Spleen (tissue), 7 donors: Measurements from ENCODE around the gene MKRN2.

Experiments used
- POLR2A ChIP-seq, 3 donors: fragments of 450-650 bp; IDR thresholded peaks; one replicate each; pipeline ENCODE4 v1.5.1; 2017; ENCODE audit warnings: antibody characterized with exemption in 3 of 3, mild to moderate bottlenecking in 1 of 3
- POLR2AphosphoS5 ChIP-seq, 3 donors: sonication (generic); formaldehyde crosslinking; IDR thresholded peaks; one replicate each; pipeline ENCODE4 v1.5.1; 2017; ENCODE audit warnings: antibody characterized with exemption in 3 of 3
- TF ChIP-seq, protein P1 (sequence below), 11 experiments: fragments of 200-600 bp in 7 of 11; fragments of 450-650 bp in 4 of 11; sonication (generic) in 4 of 11; IDR thresholded peaks in 8 of 11; conservative IDR thresholded peaks in 3 of 11; 1 replicate in 7 of 11; 2 replicates in 4 of 11; pipeline versions ENCODE4 v1.4.0 to v1.8.0; 2016 to 2021; ENCODE audit warnings: antibody characterized with exemption in 11 of 11, inconsistent platforms in 4 of 11, mild to moderate bottlenecking in 1 of 11
- donor health status: DM: no; HTN: no; CAD: no; lungs with moderate emphysema.
- donor health status: DM: no; HTN: no; CAD: no.
- donor health status: DM: no; HTN: no; CAD: no.

DNA sequence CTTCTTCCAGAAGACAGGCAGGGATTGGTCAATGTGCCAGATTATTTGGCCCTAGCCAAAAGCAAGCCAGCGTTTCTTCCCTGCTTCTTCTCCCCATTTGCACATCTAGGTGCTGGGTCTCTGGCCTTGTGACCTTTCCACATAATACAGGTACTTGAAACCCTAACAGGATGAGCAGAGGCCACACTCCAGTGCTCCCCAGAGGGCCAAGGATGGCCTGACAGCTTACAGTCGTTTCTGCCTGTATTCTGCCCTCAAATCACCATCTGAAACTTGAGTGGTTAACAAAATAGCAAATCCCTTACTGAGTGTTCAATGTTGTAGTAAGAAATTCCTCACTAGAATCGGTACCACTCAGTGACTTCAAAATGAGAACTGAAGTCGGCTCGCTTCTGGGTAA, 29.1 kb downstream of the MKRN2 start:
- TF ChIP-seq POLR2AphosphoS5 (IDR thresholded peaks at IDR 0.05) (no peak), POLR2A (IDR thresholded peaks at IDR 0.05) (no peak)
- TF ChIP-seq, protein P1, sequence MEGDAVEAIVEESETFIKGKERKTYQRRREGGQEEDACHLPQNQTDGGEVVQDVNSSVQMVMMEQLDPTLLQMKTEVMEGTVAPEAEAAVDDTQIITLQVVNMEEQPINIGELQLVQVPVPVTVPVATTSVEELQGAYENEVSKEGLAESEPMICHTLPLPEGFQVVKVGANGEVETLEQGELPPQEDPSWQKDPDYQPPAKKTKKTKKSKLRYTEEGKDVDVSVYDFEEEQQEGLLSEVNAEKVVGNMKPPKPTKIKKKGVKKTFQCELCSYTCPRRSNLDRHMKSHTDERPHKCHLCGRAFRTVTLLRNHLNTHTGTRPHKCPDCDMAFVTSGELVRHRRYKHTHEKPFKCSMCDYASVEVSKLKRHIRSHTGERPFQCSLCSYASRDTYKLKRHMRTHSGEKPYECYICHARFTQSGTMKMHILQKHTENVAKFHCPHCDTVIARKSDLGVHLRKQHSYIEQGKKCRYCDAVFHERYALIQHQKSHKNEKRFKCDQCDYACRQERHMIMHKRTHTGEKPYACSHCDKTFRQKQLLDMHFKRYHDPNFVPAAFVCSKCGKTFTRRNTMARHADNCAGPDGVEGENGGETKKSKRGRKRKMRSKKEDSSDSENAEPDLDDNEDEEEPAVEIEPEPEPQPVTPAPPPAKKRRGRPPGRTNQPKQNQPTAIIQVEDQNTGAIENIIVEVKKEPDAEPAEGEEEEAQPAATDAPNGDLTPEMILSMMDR (IDR thresholded peaks at IDR 0.05 in 8 of 11, conservative IDR thresholded peaks at IDR 0.05 in 3 of 11), result no peak
